OCI-LY7 (cell line): ENCODE results near the gene DMC1. TPM values are rescaled to one million over a fixed set of nuclear protein-coding genes. Genes with fewer than 3 reads are reported as not detected.

Experiments used
- BruUV-seq: library from RNA; stranded (reverse); fragments of 400-500 nt; replicated peaks from 2 replicates; lab custom pipeline; 2021; lab: Mats Ljungman, UMichigan
- CTCF ChIA-PET: fragments of 300-600 bp; sonication (Branson Sonifier 250); formaldehyde crosslinking; loops from one replicate; lab custom pipeline; 2022; ENCODE audit warnings: antibody characterized with exemption; ENCODE audit not compliant: unreplicated experiment; lab: Charles Lee
- POLR2A ChIA-PET: fragments of 300-600 bp; sonication (Branson Sonifier 250); formaldehyde crosslinking; loops from one replicate; lab custom pipeline; 2022; ENCODE audit warnings: antibody characterized with exemption; lab: Charles Lee
- DNase-seq: peaks from one replicate; pipeline ENCODE4 v3.0.0-alpha.2; 2015; ENCODE audit warnings: low spot score
- H2AFZ ChIP-seq: fragments of 200-600 bp; sonication (generic), shearing (Covaris generic); 2 replicates; pipeline ENCODE4 v1.6.1; 2014; ENCODE audit warnings: mild to moderate bottlenecking, antibody characterized with exemption, low read length, moderate library complexity
- H3K27ac ChIP-seq: fragments of 200-600 bp; sonication (generic); 2 replicates; pipeline ENCODE4 v1.5.1; 2014; ENCODE audit warnings: mixed run types, low read depth, mild to moderate bottlenecking, moderate library complexity, low read length, inconsistent platforms; ENCODE audit not compliant: poor library complexity, severe bottlenecking
- H3K36me3 ChIP-seq: fragments of 200-600 bp; sonication (generic); 2 replicates; pipeline ENCODE4 v1.6.1; 2014; ENCODE audit warnings: mild to moderate bottlenecking, antibody characterized with exemption, low read length, moderate library complexity, mixed read lengths; ENCODE audit not compliant: insufficient read depth
- H3K4me1 ChIP-seq: fragments of 200-600 bp; sonication (generic); 2 replicates; pipeline ENCODE4 v1.5.1; 2014; ENCODE audit warnings: mild to moderate bottlenecking, low read length; ENCODE audit not compliant: insufficient read depth, poor library complexity, severe bottlenecking
- H3K4me2 ChIP-seq: fragments of 200-600 bp; sonication (generic); 2 replicates; pipeline ENCODE4 v1.6.1; 2014; ENCODE audit warnings: mild to moderate bottlenecking, low read length
- H3K4me3 ChIP-seq: fragments of 200-600 bp; sonication (generic); 2 replicates; pipeline ENCODE4 v1.5.1; 2014; ENCODE audit warnings: mild to moderate bottlenecking, low read depth, low read length; ENCODE audit not compliant: poor library complexity, severe bottlenecking
- H3K79me2 ChIP-seq: fragments of 200-600 bp; sonication (generic); 2 replicates; pipeline ENCODE4 v1.6.1; 2016; ENCODE audit warnings: low read depth, mild to moderate bottlenecking, low read length, moderate library complexity, mixed read lengths; ENCODE audit not compliant: insufficient read depth
- H3K9me2 ChIP-seq: fragments of 200-600 bp; sonication (generic); 2 replicates; pipeline ENCODE4 v1.6.1; 2016; ENCODE audit warnings: mild to moderate bottlenecking, low read length, mixed read lengths; ENCODE audit not compliant: insufficient read depth
- H3K9me3 ChIP-seq: fragments of 200-600 bp; sonication (generic); 2 replicates; pipeline ENCODE4 v1.6.1; 2014; ENCODE audit warnings: mild to moderate bottlenecking, mixed run types, low read length, mixed read lengths
- H4K20me1 ChIP-seq: fragments of 200-600 bp; sonication (generic); 2 replicates; pipeline ENCODE4 v1.6.1; 2014; ENCODE audit warnings: mild to moderate bottlenecking, antibody characterized with exemption, low read length, moderate library complexity, mixed read lengths; ENCODE audit not compliant: insufficient read depth
- EZH2phosphoT487 ChIP-seq: fragments of 200-600 bp; sonication (generic); IDR thresholded peaks from 2 replicates; pipeline ENCODE4 v1.6.1; 2018; ENCODE audit warnings: low read depth, borderline replicate concordance, mild to moderate bottlenecking, mixed run types, antibody characterized with exemption, low read length, moderate library complexity, mixed read lengths
- intact Hi-C: fragments of 100-400 bp; cut with micrococcal nuclease; formaldehyde crosslinking; loops from one replicate; pipeline ENCODE4 v1.10.0; 2022; ENCODE audit not compliant: unreplicated experiment
- total RNA-seq, 2 experiments: library from RNA; depleted of rRNA in 1 of 2; stranded (reverse); fragments of >200 nt in 1 of 2; shearing (Covaris generic) in 1 of 2; gene quantifications; 2 replicates each; pipeline ENCODE4 v1.2.3, GENCODE V29; 2014 to 2022
- TF ChIP-seq, protein P1 (sequence below): fragments of 200-600 bp; sonication (generic); conservative IDR thresholded peaks from 2 replicates; pipeline ENCODE4 v1.5.1; 2014; ENCODE audit warnings: mild to moderate bottlenecking, antibody characterized with exemption, low read length, moderate library complexity, mixed read lengths

Gene DMC1
- total RNA-seq, 2 experiments from 2014 or later, result 40.6 to 44.3 TPM

DNA sequence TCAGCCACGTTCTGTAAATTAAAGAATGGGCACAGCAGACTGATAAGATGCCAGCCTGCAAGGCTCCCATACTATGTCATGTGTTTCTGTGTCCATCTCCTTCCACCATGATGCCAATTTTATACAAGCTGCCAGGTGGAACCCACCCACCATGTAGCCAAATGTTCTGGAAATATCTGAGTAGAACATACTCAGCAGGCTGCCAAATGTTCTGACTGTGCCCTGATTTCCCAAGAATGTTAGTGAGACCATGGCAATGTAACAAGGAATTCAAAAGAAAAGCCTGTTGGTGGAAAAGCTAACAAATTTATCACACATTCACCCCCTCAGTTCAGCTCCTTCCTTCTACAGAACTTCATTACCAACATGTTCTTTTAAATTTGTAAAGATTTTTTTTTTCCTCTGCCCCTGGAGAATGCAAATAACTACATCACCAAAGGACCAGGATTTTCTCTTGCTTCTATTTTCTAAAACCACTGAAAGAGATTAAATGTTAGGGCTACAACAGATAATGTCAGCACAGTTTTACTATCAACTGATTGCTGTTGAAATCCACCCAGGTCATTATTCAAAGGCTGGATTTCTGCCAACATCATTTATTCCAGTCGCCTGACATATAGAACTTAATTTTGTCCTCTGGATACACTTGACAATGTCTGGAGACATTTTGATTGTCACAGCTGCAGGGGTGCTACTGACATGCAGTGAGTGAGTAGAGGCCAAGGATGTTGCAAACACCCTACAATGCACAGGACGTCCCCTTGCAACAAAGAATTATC is 3.1 kb downstream of the DMC1 start:
- Histone ChIP-seq H2AFZ (no peak overlapping the region), H3K4me1 (peaks cover 21% of the 10 kb centered on the region), H4K20me1 (no peaks in the 10 kb centered on the region), H3K9me3 (no peaks in the 10 kb centered on the region), H3K9me2 (no peaks in the 10 kb centered on the region), H3K4me3 (no peak overlapping the region), H3K4me2 (no peak overlapping the region), H3K79me2 (peaks cover 16% of the 10 kb centered on the region; the same call in 1 of the 2 replicates), H3K27ac (no peak overlapping the region), H3K36me3 (peaks cover 29% of the 10 kb centered on the region; the same call in 1 of the 2 replicates)
- DNase-seq, result no peak
- CTCF ChIA-PET, result no interaction called here
- POLR2A ChIA-PET, result no interaction called here
- intact Hi-C loops, result no loop called here
- no peak for TF ChIP-seq EZH2phosphoT487
- TF ChIP-seq, protein P1, sequence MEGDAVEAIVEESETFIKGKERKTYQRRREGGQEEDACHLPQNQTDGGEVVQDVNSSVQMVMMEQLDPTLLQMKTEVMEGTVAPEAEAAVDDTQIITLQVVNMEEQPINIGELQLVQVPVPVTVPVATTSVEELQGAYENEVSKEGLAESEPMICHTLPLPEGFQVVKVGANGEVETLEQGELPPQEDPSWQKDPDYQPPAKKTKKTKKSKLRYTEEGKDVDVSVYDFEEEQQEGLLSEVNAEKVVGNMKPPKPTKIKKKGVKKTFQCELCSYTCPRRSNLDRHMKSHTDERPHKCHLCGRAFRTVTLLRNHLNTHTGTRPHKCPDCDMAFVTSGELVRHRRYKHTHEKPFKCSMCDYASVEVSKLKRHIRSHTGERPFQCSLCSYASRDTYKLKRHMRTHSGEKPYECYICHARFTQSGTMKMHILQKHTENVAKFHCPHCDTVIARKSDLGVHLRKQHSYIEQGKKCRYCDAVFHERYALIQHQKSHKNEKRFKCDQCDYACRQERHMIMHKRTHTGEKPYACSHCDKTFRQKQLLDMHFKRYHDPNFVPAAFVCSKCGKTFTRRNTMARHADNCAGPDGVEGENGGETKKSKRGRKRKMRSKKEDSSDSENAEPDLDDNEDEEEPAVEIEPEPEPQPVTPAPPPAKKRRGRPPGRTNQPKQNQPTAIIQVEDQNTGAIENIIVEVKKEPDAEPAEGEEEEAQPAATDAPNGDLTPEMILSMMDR, result no peak
- no TSS peak for BruUV-seq

- no peaks in the 10 kb centered on the region for H4K20me1 ChIP-seq
- no peak overlapping the region for H3K27ac ChIP-seq
- H3K9me3 ChIP-seq, result no peaks in the 10 kb centered on the region
- ChIA-PET POLR2A (no interaction called here), CTCF (no interaction called here)
- H3K79me2 ChIP-seq, result peaks cover 11% of the 10 kb centered on the region; the same call in 1 of the 2 replicates
- no TSS peak for BruUV-seq
- H3K4me1 ChIP-seq, result peaks cover 11% of the 10 kb centered on the region
- TF ChIP-seq, protein P1, result no peak
- no peak for TF ChIP-seq EZH2phosphoT487
- no peak overlapping the region for H3K4me2 ChIP-seq
- intact Hi-C loops, result no loop called here
- H3K4me3 ChIP-seq, result no peak overlapping the region
- no peak overlapping the region for H2AFZ ChIP-seq
- no peak for DNase-seq
- peaks cover 42% of the 10 kb centered on the region for H3K36me3 ChIP-seq
- no peaks in the 10 kb centered on the region for H3K9me2 ChIP-seq
These were observed 4.5 kb downstream of the DMC1 start for GRCh38 chr22:38565441-38565840.

GRCh38 chr22:38564669-38565068 is 5.3 kb downstream of the DMC1 start:
- peaks cover 48% of the 10 kb centered on the region for H3K36me3 ChIP-seq
- no peak for DNase-seq
- H3K27ac ChIP-seq, result no peak overlapping the region
- H4K20me1 ChIP-seq, result no peaks in the 10 kb centered on the region
- H3K4me3 ChIP-seq, result no peak overlapping the region
- no peak overlapping the region for H3K4me2 ChIP-seq
- H2AFZ ChIP-seq, result no peak overlapping the region
- ChIA-PET CTCF (no interaction called here), POLR2A (no interaction called here)
- intact Hi-C loops, result no loop called here
- peaks cover 11% of the 10 kb centered on the region for H3K4me1 ChIP-seq
- H3K79me2 ChIP-seq, result peaks cover 10% of the 10 kb centered on the region; the same call in 1 of the 2 replicates
- H3K9me3 ChIP-seq, result no peaks in the 10 kb centered on the region
- TF ChIP-seq, protein P1, result no peak
- no peak for TF ChIP-seq EZH2phosphoT487
- BruUV-seq, result no TSS peak
- no peaks in the 10 kb centered on the region for H3K9me2 ChIP-seq
